ENCODE data around the gene KIRREL3.
A peak's percentile ranks its signal among the peaks of the same experiment; 100 is the strongest.

The KIRREL3 gene

GRCh38 chr11:126607374-126607773, 393.2 kb downstream of the KIRREL3 start:
- no peak for TF ChIP-seq ZFX (IDR thresholded peaks at IDR 0.05)
- peak; percentile 88 for TF ChIP-seq CTCF (conservative IDR thresholded peaks at IDR 0.05)
- H3K27ac ChIP-seq = no peak overlapping the region

GRCh38 chr11:126606484-126606883, 394.1 kb downstream of the KIRREL3 start:
- no peak overlapping the region for H3K27ac ChIP-seq
- TF ChIP-seq CTCF (conservative IDR thresholded peaks at IDR 0.05) = no peak
- TF ChIP-seq ZFX (IDR thresholded peaks at IDR 0.05) = no peak

GRCh38 chr11:126604461-126604860, 396.1 kb downstream of the KIRREL3 start:
- H3K27ac ChIP-seq = no peak overlapping the region
- TF ChIP-seq CTCF (conservative IDR thresholded peaks at IDR 0.05) (no peak), ZFX (IDR thresholded peaks at IDR 0.05) (no peak)

GRCh38 chr11:126603486-126603885, 397.1 kb downstream of the KIRREL3 start:
- TF ChIP-seq ZFX (IDR thresholded peaks at IDR 0.05) (no peak), CTCF (conservative IDR thresholded peaks at IDR 0.05) (no peak)
- H3K27ac ChIP-seq = no peak overlapping the region

- H3K27ac ChIP-seq = no peak overlapping the region
- TF ChIP-seq CTCF (conservative IDR thresholded peaks at IDR 0.05) (no peak), ZFX (IDR thresholded peaks at IDR 0.05) (no peak)
These were observed 397.6 kb downstream of the KIRREL3 start for GRCh38 chr11:126602993-126603392.

- no peak overlapping the region for H3K27ac ChIP-seq
- TF ChIP-seq CTCF (conservative IDR thresholded peaks at IDR 0.05) (no peak), ZFX (IDR thresholded peaks at IDR 0.05) (no peak)
These were observed 398.1 kb downstream of the KIRREL3 start for GRCh38 chr11:126602349-126602940.

- TF ChIP-seq CTCF (conservative IDR thresholded peaks at IDR 0.05) (no peak), ZFX (IDR thresholded peaks at IDR 0.05) (no peak)
- H3K27ac ChIP-seq = no peak overlapping the region
These were observed 398.9 kb downstream of the KIRREL3 start for GRCh38 chr11:126601550-126602215.
